ENCODE results near the gene GGA1. TPM values are rescaled to one million over a fixed set of nuclear protein-coding genes. Genes with fewer than 3 reads are reported as not detected.
"Not testable (repeated sequence)": the region's sequence is repeated elsewhere in the genome, so short reads cannot be mapped to it uniquely, and the experiment has no call there.

GGA1 gene
- total RNA-seq, 3 donors from 2014 or later, result 36.6 to 63.9 (median 54.7) TPM

DNA sequence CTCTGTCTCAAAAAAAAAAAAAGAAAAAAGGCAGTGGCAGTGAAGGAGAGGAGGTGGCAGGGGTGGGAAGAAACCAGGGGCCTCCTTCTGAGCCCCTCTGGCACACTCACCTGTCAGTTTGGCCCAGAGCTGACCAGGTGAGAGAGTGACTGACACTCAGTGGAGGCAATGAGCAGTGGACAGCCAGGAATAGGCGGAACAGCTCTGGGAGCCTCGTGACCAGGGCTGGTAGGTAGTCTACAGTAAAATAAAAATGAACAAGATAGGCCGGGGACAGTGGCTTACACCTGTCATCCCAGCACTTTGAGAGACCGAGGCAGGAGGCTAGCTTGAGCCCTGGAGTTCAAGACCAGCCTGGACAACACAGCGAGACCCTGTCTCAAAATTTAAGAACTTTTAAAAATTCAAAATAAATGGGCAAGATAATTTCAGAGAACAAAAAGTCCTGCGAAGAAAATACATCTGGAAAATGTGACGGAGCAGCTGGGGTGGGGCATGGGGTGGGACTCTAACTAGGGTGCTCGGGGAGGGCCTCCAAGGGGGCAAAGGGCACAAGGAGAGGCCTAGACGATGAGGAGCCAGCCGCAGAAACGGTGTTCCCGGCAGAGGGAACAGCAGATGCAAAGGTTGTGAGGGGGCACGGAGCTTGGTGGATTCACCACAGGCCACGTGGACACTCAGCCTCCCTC, 46.1 kb downstream of the GGA1 start:
- Histone ChIP-seq H3K36me3 (no peaks in the 10 kb centered on the region), H3K27me3 (no peaks in the 10 kb centered on the region), H3K4me3 (no peak overlapping the region), H3K4me1 (peaks cover 0 to 4% of the 10 kb centered on the region in 2 donors), H3K9me3 (no peaks in the 10 kb centered on the region), H3K27ac (no peak overlapping the region)
- intact Hi-C loops (cut with DNase I; ENCODE audit: low total_unique reads), result loop anchor here (10.0 kb wide), 1 partner anchor 140 kb away; no protein-coding TSS in a partner anchor
- TF ChIP-seq POLR2AphosphoS5 (IDR thresholded peaks at IDR 0.05), result no peak
- no peak for DNase-seq (ENCODE audit: low spot score in 2 of 2)

DNA sequence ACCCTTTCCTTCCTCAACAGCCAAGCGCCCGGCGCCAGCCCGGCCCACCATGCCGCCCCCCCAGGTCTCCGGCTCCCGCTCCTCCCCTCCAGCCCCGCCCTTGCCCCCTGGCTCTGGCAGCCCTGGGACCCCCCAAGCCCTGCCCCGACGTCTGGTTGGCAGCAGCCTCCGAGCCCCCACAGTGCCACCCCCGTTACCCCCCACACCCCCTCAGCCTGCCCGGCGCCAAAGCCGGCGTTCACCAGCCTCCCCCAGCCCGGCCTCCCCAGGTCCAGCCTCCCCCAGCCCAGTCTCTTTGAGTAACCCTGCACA, 46.6 kb downstream of the GGA1 start:
- no peak for TF ChIP-seq POLR2A (IDR thresholded peaks at IDR 0.05)
- TF ChIP-seq, protein P1, sequence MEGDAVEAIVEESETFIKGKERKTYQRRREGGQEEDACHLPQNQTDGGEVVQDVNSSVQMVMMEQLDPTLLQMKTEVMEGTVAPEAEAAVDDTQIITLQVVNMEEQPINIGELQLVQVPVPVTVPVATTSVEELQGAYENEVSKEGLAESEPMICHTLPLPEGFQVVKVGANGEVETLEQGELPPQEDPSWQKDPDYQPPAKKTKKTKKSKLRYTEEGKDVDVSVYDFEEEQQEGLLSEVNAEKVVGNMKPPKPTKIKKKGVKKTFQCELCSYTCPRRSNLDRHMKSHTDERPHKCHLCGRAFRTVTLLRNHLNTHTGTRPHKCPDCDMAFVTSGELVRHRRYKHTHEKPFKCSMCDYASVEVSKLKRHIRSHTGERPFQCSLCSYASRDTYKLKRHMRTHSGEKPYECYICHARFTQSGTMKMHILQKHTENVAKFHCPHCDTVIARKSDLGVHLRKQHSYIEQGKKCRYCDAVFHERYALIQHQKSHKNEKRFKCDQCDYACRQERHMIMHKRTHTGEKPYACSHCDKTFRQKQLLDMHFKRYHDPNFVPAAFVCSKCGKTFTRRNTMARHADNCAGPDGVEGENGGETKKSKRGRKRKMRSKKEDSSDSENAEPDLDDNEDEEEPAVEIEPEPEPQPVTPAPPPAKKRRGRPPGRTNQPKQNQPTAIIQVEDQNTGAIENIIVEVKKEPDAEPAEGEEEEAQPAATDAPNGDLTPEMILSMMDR (IDR thresholded peaks at IDR 0.05), result no peak
- no peak for TF ChIP-seq POLR2AphosphoS5 (IDR thresholded peaks at IDR 0.05)
- peaks cover 0 to 8% of the 10 kb centered on the region in 2 donors for H3K4me1 ChIP-seq
- intact Hi-C loops (cut with DNase I; ENCODE audit: low total_unique reads), result loop anchor here (10.0 kb wide), 1 partner anchor 140 kb away; no protein-coding TSS in a partner anchor

DNA sequence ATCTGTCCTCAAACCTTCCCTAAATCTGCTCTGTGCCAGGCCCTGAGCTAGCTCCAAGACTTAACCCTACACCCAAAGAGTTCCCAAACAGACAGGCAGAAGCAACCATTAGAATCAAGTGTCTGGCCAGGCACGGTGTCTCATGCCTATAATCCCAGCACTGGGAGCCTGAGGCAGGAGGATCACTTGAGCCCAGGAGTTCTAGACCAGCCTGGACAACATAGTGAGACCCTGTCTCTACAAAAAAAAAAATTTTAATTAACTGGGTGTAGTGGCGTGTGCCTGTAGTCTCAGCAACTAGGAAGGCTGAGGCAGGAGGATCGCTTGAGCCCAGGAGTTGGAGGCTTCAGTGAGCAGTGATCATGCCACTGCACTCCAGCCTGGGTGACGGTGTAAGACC, 47.9 kb downstream of the GGA1 start:
- H3K27ac ChIP-seq; DNase-seq (ENCODE audit: low spot score in 2 of 2); H3K4me3 ChIP-seq; H3K9me3 ChIP-seq; H3K36me3 ChIP-seq; H3K27me3 ChIP-seq: not testable (repeated sequence)
- peaks cover 4 to 17% of the 10 kb centered on the region in 2 donors for H3K4me1 ChIP-seq
- intact Hi-C loops (cut with DNase I; ENCODE audit: low total_unique reads), result loop anchor here (10.0 kb wide), 1 partner anchor 138 kb away; no protein-coding TSS in a partner anchor

More for the DNA sequence above, 46.6 kb downstream of the GGA1 start:
- Histone ChIP-seq H3K9me3 (no peaks in the 10 kb centered on the region), H3K4me3 (no peak overlapping the region), H3K27me3 (no peaks in the 10 kb centered on the region), H3K36me3 (no peaks in the 10 kb centered on the region), H3K27ac (no peak overlapping the region)
- DNase-seq (ENCODE audit: low spot score in 2 of 2), result no peak

DNA sequence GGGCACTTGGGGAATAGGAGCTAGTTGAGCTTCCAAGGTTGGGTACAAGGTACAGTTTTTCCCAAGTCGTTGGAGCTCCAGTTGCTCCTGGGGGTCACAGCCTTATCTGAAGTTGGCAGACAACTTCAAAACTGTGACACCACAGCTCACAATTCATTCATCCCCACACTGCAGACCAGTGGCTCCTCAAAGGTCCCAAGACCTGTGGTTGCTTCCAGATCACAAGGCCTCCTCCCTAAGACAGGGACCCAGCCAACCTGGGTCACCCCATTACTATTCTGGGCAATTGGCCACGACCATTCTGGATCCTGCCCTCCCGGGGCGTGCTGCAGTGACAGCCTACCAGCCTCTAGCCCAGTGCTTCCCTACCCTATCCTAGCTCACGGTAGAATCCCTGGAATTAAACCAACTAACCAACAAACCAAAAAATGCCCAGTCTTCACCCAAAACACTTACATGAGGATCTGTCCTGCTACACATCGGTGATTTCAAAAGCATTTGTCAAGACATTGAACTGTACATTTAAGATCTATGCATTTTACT, 49.0 kb downstream of the GGA1 start:
- H3K9me3 ChIP-seq, result no peaks in the 10 kb centered on the region
- peak overlapping the region; percentile 46 to 97 (median 71) for H3K4me3 ChIP-seq
- no peaks in the 10 kb centered on the region for H3K36me3 ChIP-seq
- TF ChIP-seq POLR2AphosphoS5 (IDR thresholded peaks at IDR 0.05) (no peak), POLR2A (IDR thresholded peaks at IDR 0.05) (no peak)
- TF ChIP-seq, protein P1 (IDR thresholded peaks at IDR 0.05), result no peak
- H3K4me1 ChIP-seq, result peaks cover 4 to 17% of the 10 kb centered on the region in 2 donors
- peak overlapping the region; percentile 76 to 79 for H3K27ac ChIP-seq
- intact Hi-C loops (cut with DNase I; ENCODE audit: low total_unique reads), result loop anchor here (10.0 kb wide), 1 partner anchor 137 kb away; no protein-coding TSS in a partner anchor
- no peaks in the 10 kb centered on the region for H3K27me3 ChIP-seq
- DNase-seq (ENCODE audit: low spot score in 2 of 2), result no peak

DNA sequence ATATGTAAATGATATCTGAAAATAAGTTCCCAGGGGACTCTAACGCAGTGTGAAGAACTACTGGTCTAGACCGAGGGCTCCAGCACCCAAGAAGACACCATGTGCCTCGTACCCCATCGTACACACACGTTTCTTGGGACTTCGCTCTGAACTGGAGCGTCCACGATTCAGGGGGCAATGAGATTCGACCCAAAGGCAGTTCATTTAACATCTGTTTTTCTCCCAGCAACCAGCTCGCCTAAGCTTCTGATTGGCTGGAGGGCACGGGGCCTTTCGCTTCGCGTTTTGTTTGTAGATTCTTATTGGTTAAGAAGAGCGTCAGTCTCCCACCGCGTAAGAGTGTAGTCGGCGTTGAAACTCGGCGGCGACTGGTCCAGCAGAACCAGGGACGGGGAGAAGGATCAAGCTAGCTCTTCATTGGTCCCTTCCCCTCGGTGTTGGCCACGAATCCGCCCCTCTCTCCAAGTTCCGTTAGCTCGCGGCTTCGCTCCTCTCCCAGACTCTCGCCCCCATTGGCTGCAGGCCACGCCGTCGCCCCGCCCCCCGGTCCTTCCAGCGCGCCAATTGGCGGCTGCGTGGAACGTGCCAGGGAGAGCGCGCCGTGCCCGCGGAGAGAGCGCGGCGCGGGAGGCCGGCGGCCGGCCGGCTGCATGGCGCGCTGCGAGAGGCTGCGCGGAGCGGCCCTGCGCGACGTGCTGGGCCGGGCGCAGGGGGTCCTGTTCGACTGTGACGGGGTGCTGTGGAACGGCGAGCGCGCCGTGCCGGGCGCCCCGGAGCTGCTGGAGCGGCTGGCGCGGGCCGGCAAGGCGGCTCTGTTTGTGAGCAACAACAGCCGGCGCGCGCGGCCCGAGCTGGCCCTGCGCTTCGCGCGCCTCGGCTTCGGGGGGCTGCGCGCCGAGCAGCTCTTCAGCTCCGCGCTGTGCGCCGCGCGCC, 49.8 kb downstream of the GGA1 start, which contains the start of gene PDXP:
PDXP (plus strand) TSS at position 591 of the 933 bp plus-strand sequence; CDS start at position 651, 60 bp downstream.
- no peaks in the 10 kb centered on the region for H3K27me3 ChIP-seq
- peak within 1 kb of the TSS; percentile 76 to 79 for H3K27ac ChIP-seq
- H3K4me3 ChIP-seq, result peak within 1 kb of the TSS; percentile 46 to 97 (median 71)
- no peaks in the 10 kb centered on the region for H3K9me3 ChIP-seq
- no peak for TF ChIP-seq POLR2A (IDR thresholded peaks at IDR 0.05)
- peak; percentile 29 to 49 (median 40) for TF ChIP-seq POLR2AphosphoS5 (IDR thresholded peaks at IDR 0.05)
- TF ChIP-seq, protein P1 (IDR thresholded peaks at IDR 0.05), result no peak
- H3K4me1 ChIP-seq, result peaks cover 4 to 17% of the 10 kb centered on the region in 2 donors
- DNase-seq (ENCODE audit: low spot score in 2 of 2), result peak; percentile 99
- H3K36me3 ChIP-seq, result no peaks in the 10 kb centered on the region
- intact Hi-C loops (cut with DNase I; ENCODE audit: low total_unique reads), result loop anchor here (10.0 kb wide), 1 partner anchor 136 kb away; no protein-coding TSS in a partner anchor

All from breast epithelium (tissue), 4 donors.